Measurements from ENCODE around the gene ZNF532. TPM values are rescaled to one million over a fixed set of nuclear protein-coding genes. Genes with fewer than 3 reads are reported as not detected.

ZNF532 gene
- total RNA-seq, 1 donor from 2014 or later = 137 TPM

- Histone ChIP-seq H3K9ac (no peak overlapping the region), H3K36me3 (no peaks in the 10 kb centered on the region), H3K4me2 (no peak overlapping the region), H3K4me3 (no peak overlapping the region), H3K9me3 (ENCODE audit: low read depth) (no peaks in the 10 kb centered on the region), H4K20me1 (ENCODE audit: low read depth) (no peaks in the 10 kb centered on the region), H2AFZ (replicated peaks) (no peak overlapping the region), H3K27ac (no peak overlapping the region), H3K4me1 (peaks cover 8% of the 10 kb centered on the region), H3K27me3 (no peaks in the 10 kb centered on the region), H3K79me2 (ENCODE audit: low read depth) (no peaks in the 10 kb centered on the region), H3F3A (ENCODE audit: low read depth) (no peaks in the 10 kb centered on the region)
- H3K27ac Mint-ChIP-seq = peak overlapping the region; percentile 26
- peaks cover 5% of the 10 kb centered on the region for H3K27me3 Mint-ChIP-seq (ENCODE audit: insufficient read depth, low read depth)
- H3K4me1 Mint-ChIP-seq = peaks cover 20% of the 10 kb centered on the region
- no peak overlapping the region for H3K4me3 Mint-ChIP-seq
- DNase-seq (ENCODE audit: low spot score) = peak; percentile 42
- H3K9me3 Mint-ChIP-seq = peaks cover 2% of the 10 kb centered on the region
- no peaks in the 10 kb centered on the region for H3K36me3 Mint-ChIP-seq
- no peak for TF ChIP-seq EZH2phosphoT487 (IDR thresholded peaks at IDR 0.05)
- TF ChIP-seq, protein P1, sequence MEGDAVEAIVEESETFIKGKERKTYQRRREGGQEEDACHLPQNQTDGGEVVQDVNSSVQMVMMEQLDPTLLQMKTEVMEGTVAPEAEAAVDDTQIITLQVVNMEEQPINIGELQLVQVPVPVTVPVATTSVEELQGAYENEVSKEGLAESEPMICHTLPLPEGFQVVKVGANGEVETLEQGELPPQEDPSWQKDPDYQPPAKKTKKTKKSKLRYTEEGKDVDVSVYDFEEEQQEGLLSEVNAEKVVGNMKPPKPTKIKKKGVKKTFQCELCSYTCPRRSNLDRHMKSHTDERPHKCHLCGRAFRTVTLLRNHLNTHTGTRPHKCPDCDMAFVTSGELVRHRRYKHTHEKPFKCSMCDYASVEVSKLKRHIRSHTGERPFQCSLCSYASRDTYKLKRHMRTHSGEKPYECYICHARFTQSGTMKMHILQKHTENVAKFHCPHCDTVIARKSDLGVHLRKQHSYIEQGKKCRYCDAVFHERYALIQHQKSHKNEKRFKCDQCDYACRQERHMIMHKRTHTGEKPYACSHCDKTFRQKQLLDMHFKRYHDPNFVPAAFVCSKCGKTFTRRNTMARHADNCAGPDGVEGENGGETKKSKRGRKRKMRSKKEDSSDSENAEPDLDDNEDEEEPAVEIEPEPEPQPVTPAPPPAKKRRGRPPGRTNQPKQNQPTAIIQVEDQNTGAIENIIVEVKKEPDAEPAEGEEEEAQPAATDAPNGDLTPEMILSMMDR (IDR thresholded peaks at IDR 0.05) = no peak
These were observed 165.2 kb downstream of the ZNF532 start for GRCh38 chr18:59029663-59030429.

DNA sequence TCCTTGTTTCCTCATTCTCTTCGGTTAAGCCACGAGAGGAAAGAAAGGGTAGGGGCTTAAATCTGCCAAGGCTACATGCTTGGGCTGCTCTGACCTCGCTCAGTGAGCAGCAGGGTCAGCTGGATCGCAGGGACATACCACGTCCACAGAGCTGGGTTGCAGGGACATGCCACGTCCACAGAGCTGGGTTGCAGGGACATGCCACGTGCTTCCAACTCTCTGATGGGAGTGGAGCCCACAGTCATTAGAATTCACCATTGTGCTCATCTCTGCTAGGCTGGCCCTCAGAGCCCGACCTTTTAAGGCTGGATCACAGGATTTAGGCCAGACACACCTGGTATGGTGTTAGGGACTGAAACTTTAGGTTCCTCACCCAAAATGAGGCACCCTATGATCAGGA is 167.6 kb downstream of the ZNF532 start:
- Mint-ChIP-seq H3K4me3 (no peak overlapping the region), H3K4me1 (peaks cover 20% of the 10 kb centered on the region)

GRCh38 chr18:59033359-59033758 is 168.7 kb downstream of the ZNF532 start:
- H3K4me3 ChIP-seq = no peak overlapping the region
- peaks cover 8% of the 10 kb centered on the region for H3K4me1 ChIP-seq
- no peaks in the 10 kb centered on the region for H3K36me3 Mint-ChIP-seq
- H3F3A ChIP-seq (ENCODE audit: low read depth) = no peaks in the 10 kb centered on the region
- H2AFZ ChIP-seq (replicated peaks) = no peak overlapping the region
- H3K4me3 Mint-ChIP-seq = no peak overlapping the region
- H3K27ac ChIP-seq = no peak overlapping the region
- peaks cover 20% of the 10 kb centered on the region for H3K4me1 Mint-ChIP-seq
- no peak overlapping the region for H3K4me2 ChIP-seq
- H4K20me1 ChIP-seq (ENCODE audit: low read depth) = no peaks in the 10 kb centered on the region
- no peak for DNase-seq (ENCODE audit: low spot score)
- H3K36me3 ChIP-seq = no peaks in the 10 kb centered on the region
- H3K9me3 Mint-ChIP-seq = no peaks in the 10 kb centered on the region
- no peak for TF ChIP-seq EZH2 (IDR thresholded peaks at IDR 0.05)
- TF ChIP-seq, protein P1 (IDR thresholded peaks at IDR 0.05) = no peak
- TF ChIP-seq EZH2phosphoT487 (IDR thresholded peaks at IDR 0.05) = no peak
- H3K9me3 ChIP-seq (ENCODE audit: low read depth) = no peaks in the 10 kb centered on the region
- no peak overlapping the region for H3K27ac Mint-ChIP-seq
- no peak overlapping the region for H3K9ac ChIP-seq
- H3K27me3 ChIP-seq = no peaks in the 10 kb centered on the region
- H3K27me3 Mint-ChIP-seq (ENCODE audit: insufficient read depth, low read depth) = peaks cover 8% of the 10 kb centered on the region
- no peaks in the 10 kb centered on the region for H3K79me2 ChIP-seq (ENCODE audit: low read depth)

More for the DNA sequence above, 167.6 kb downstream of the ZNF532 start:
- Histone ChIP-seq H4K20me1 (ENCODE audit: low read depth) (no peaks in the 10 kb centered on the region), H3K9me3 (ENCODE audit: low read depth) (no peaks in the 10 kb centered on the region), H2AFZ (replicated peaks) (no peak overlapping the region), H3K9ac (no peak overlapping the region), H3K4me2 (no peak overlapping the region), H3K27me3 (no peaks in the 10 kb centered on the region), H3K79me2 (ENCODE audit: low read depth) (no peaks in the 10 kb centered on the region), H3K4me1 (peaks cover 8% of the 10 kb centered on the region), H3K27ac (no peak overlapping the region), H3K36me3 (no peaks in the 10 kb centered on the region), H3K4me3 (no peak overlapping the region), H3F3A (ENCODE audit: low read depth) (no peaks in the 10 kb centered on the region)
- Mint-ChIP-seq H3K9me3 (no peaks in the 10 kb centered on the region), H3K27ac (no peak overlapping the region), H3K27me3 (ENCODE audit: insufficient read depth, low read depth) (peaks cover 7% of the 10 kb centered on the region), H3K36me3 (no peaks in the 10 kb centered on the region)
- TF ChIP-seq EZH2phosphoT487 (IDR thresholded peaks at IDR 0.05) (no peak), EZH2 (IDR thresholded peaks at IDR 0.05) (no peak)
- TF ChIP-seq, protein P1 (IDR thresholded peaks at IDR 0.05) = no peak
- no peak for DNase-seq (ENCODE audit: low spot score)
